DMS53 (cell line): ENCODE measurements around the gene TRMT10B.
"Not testable (repeated sequence)": the region's sequence is repeated elsewhere in the genome, so short reads cannot be mapped to it uniquely, and the experiment has no call there.

Source experiments
- DNase-seq: peaks from one replicate; lab custom pipeline; 2025; lab: John Stamatoyannopoulos, UW

Gene TRMT10B

GRCh38 chr9:37751186-37751585 is 2.4 kb upstream of the TRMT10B start:
- DNase-seq: no peak

DNA sequence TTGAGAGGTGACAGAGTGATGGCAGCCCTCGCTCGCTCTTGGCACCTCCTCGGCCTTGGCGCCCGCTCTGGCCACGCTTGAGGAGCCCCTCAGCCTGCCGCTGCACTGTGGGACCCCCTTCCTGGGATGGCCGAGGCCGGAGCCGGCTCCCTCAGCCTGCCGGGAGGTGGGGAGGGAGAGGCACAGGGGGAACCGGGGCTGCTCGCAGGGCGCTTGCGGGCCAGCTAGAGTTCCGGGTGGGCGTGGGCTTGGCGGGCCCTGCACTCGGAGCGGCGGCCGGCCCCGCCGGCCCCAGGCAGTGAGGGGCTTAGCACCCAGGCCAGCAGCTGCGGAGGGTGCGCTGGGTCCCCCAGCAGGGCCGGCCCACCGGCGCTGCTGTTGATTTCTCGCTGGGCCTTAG is 1.9 kb upstream of the TRMT10B start:
- not testable (repeated sequence) for DNase-seq

DNA sequence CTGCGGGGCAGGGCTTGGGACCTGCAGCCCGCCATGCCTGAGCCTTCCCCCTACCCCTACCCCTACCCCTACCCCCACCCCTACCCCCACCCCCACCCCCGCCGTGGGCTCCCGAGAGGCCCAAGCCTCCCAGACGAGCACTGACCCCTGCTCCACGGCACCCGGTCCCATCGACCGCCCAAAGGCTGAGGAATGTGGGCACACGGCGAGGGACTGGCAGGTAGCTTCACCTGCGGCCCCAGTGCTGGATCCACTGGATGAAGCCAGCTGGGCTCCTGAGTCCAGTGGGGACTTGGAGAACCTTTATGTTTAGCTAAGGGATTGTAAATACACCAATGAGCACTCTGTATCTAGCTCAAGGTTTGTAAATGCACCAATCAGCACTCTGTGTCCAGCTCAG is 1.5 kb upstream of the TRMT10B start:
- DNase-seq: not testable (repeated sequence)

DNA sequence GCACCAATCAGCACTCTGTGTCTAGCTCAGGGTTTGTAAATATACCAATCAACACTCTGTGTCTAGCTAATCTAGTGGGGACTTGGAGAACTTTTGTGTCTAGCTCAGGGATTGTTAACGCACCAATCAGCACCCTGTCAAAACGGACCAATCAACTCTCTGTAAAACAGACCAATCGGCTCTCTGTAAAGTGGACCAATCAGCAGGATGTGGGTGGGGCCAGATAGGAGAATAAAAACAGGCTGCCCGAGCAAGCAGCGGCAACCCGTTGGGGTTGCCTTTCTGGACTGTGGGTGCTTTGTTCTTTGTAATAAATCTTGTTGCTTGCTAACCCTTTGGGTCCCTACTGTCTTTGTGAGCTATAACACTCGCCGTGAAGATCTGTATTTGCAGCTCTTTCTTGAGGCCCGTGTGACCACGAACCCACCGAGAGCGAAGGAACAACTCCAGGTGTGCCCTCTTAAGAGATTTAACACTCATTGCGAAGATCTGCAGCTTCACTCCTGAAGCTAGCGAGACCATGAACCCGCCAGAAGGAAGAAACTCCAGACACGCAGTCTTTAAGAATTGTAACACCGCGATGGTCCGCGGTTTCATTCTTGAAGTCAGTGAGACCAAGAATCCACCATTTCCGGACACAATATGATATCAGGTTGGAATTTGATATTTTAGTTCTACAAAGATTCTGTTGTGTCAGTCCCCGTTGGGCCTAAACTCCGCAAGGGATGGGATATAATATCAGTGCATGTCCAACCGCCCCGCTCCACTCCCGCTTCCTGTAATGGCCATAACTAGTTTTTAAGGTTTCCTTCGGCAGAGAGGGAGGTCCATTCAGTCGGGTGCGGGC is 740 bp upstream of the TRMT10B start:
- DNase-seq: no peak

DNA sequence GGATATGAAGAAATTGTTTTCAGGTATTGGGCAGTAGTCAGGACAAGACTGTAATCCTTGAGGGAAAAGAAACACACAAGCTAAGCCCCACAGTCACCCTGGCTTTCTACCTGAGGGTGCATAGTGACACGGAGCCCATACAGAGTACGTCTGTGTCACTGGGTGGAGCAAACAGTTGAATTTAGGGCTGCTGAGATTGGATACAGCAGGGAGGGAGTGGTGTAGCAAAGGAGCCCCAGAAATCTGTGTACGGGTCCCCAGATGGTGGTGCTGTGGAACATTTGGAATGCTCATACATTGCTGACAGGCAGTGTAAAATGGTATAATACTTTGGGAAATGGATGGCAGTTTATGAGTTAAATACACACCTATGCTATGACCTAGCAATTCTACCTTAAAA is 5.1 kb downstream of the TRMT10B start:
- no peak for DNase-seq

DNA sequence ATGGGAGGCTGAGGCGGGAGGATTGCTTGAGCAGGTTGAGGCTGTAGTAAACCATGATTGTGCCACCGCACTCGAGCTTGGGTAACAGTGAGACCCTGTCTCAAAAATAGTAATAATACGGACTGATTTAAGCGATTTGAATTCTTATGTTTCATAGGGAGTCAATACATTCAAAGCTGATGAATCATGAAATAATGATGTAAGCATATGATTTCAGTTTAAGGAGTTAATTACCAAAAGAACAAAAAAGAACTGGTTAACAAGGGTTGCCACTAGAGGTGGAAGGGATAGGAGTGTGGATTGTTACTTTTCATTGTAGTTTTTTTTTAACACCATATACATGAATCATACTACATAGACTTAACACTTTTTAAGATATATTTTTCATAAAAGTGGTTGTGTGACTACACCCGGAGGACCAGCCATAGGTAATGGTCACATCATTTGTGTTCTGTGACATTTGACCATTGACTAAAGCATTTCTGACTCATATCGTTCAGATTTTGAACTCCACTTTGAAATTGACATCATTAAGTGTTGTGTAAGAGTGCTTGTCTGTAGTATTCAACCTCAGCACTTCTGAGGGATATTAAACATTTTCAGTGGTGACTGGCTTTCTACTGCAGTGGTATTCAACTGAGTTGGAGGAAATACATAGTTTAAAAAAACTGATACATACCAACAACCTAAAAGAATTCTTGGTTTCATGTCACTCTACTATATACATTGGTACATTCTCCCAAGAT is 7.0 kb downstream of the TRMT10B start:
- peak; percentile 6 for DNase-seq

- no peak for DNase-seq
These were observed 7.9 kb downstream of the TRMT10B start for GRCh38 chr9:37761511-37761910.

GRCh38 chr9:37765263-37765662 is 11.7 kb downstream of the TRMT10B start:
- DNase-seq: not testable (repeated sequence)

DNA sequence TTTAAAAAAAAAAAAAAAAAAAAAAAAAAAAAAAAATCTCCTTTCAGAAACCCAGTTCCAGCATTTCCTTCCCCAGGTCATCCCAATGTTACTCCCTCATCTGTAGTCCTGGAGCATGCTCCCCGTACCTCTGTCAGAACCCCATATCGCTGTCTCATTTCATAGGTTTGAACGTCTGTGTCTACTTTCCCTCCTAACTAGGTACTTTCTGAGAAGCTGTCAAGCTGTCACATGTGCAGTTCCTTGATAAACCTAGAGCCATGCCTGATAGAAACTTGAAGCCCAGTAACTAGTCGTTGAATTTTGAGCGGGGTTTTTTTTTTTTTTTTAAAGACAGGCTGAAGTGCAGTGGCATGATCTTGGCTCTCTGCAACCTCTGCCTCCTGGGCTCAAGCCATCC is 15.7 kb downstream of the TRMT10B start:
- DNase-seq: no peak

DNA sequence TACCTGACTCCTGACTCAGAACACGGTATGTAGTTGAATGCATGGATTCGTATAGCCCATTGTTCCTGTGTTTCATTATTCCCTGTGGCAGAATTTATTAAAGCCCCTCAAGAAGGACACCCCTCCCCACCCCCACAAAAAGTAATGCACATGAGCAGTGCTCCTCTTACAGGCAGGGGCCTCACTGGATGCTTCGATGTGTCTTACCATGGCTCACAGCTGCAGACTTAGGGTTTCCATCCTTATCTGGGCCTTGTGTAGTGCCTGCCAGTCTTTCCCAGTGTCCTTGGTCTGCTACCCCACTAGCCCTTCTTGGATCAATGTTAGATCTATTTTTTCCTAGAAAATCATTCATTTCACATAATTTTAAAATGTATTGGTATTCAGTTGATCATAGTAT is 16.4 kb downstream of the TRMT10B start:
- no peak for DNase-seq

DNA sequence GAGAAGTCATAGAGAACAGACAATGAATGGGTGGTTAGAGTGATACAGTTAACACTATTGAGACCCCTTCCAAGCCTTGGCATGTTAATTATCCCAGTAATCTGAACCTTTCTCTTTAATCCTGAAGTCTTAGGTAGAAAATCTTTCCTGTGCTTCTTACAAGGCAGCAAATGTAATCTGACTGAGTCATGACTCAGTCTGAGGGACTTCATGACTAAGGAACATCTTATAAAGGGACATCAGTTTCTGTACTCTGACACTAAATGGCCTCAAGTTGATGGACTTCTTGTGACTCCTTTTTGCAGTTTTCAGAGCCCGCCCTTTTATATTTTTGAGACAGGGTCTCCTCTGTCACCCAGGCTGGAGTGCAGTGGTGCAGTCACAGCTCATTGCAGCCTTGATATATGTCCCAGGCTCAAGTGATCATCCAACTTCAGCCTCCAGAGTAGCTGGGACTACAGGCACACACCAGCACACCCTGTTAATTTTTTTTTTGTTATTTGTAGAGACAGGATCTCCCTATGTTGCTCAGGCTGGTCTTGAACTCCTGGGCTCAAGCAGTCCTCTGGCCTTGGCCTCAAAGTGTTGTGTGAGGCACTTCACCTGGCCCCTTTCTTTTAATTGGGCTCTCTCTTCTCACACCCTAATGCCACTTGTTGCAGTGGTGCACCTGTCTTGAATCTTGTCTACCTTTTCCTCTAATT is 21.8 kb downstream of the TRMT10B start:
- no peak for DNase-seq

DNA sequence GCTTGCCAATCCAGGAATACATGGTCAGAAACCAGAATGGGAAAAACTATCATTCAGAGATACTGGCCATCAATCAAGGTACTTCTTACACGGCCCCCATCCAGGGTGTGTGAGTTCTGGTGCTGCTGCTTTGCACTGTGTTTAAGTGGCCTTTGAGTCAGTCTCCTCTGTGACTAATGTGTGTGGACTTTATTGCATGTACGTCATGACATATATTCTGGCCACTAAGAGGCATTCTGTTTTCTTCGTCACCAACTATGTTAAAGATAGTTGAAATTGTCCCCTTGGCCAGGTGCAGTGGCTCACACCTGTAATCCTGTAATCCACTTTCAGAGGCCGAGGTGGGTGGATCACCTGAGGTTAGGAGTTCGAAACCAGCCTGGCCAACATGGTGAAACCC is 22.7 kb downstream of the TRMT10B start:
- DNase-seq: no peak

DNA sequence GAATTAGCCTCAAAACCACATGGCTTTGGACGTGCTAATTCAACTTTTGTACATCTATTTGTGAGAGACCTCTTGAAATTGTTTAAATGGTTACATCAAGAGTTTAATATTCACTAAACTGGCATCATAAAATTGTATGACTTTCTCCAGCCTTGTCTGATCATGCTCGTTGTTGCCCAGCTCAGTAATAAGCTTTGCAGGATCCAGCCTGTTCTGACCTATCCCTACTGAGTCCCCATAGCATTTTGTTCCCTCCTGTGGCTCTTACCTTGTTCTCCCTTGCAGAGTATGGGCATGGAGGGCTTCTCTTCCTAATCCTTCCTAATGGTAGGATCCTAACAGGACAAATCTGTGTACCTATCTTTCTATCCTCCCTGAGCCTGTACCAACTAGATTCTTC is 24.9 kb downstream of the TRMT10B start:
- DNase-seq: no peak

- DNase-seq: peak; percentile 50
These were observed 30.6 kb downstream of the TRMT10B start for GRCh38 chr9:37784291-37784615.

GRCh38 chr9:37784616-37785483 is 31.2 kb downstream of the TRMT10B start, which contains the start of gene EXOSC3:
Gene EXOSC3 (minus strand): TSS chr9:37785064. CDS start chr9:37785044, 20 bp downstream.
- DNase-seq: peak; percentile 94

- no peak for DNase-seq
These were observed 33.5 kb downstream of the TRMT10B start for GRCh38 chr9:37787059-37787458.

- DNase-seq: no peak
These were observed 34.7 kb downstream of the TRMT10B start for GRCh38 chr9:37788332-37788731.

- DNase-seq: no peak
These were observed 36.5 kb downstream of the TRMT10B start for GRCh38 chr9:37790096-37790495.

DNA sequence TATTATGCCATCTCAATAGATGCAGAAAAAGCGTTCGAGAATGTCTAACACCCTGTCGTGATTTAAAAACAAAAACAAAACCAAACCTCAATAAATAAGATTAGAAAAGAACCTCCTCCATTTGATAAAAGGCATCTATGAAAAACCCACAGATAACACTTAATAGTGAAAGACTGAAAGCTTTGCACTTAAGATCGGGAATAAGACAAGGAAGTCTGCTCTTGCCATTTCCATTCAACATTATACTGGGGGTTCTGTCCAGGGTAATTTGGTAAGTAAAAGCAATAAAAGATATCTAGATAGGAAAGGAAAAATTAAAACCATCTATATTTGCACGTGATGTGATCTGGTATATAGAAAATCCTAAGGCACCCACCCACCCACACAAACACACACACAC is 38.5 kb downstream of the TRMT10B start:
- DNase-seq: no peak

- DNase-seq: no peak
These were observed 42.6 kb downstream of the TRMT10B start for GRCh38 chr9:37796232-37796631.

DNA sequence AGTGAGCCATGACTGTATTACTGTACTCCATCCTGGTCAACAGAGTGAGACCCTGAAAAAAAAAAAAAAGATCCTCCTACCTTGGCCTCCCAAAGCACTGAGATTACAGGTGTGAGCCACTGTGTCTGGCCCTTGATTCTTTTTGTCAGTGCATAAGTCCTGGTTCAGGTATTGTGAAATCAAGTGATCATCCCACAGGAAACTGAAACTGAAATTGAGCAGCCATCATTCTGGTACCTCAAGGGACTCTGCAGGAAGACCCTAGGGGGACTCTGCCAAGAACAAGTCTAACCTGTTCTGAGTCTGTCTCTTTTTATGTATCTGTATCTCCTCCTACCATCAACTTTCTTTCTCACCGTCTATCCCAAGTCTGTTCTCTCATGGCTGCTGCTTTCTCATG is 45.1 kb downstream of the TRMT10B start:
- no peak for DNase-seq
